ENCODE data around the gene CFAP91.
"Not testable (repeated sequence)": the region's sequence is repeated elsewhere in the genome, so short reads cannot be mapped to it uniquely, and the experiment has no call there.

Gene CFAP91

GRCh38 chr3:119676771-119677640 is 25.8 kb upstream of the CFAP91 start, which contains the start of gene COX17:
Gene COX17 (minus strand): TSS chr3:119677406. CDS start chr3:119677310, 96 bp downstream.
- DNase-seq (ENCODE audit: extremely low read depth in 1 of 2, low read depth in 1 of 2): peak; percentile 85 to 93

GRCh38 chr3:119677641-119677934 is 25.2 kb upstream of the CFAP91 start:
- DNase-seq (ENCODE audit: extremely low read depth in 1 of 2, low read depth in 1 of 2): no peak

- DNase-seq (ENCODE audit: extremely low read depth in 1 of 2, low read depth in 1 of 2): not testable (repeated sequence)
Measured at GRCh38 chr3:119678209-119678608, 24.6 kb upstream of the CFAP91 start.

DNA sequence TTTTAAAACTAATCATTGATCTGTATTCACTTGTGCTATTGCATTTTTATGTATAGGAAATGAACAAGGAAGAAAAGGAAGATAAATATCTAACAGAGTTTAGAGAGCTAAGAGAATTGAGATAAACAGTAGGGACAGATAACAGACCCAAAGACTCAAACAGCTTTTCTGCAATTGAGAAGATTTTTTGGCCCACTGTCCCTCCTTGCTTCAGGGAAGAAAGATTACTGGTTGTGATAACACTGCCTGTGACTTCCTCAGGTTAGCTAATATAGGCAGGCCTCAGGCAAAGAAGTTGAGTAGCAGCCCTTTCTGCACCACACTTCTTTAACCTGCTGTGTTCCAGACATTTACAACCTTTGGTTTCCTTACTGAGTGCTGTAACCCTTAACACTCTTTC is 22.9 kb upstream of the CFAP91 start:
- DNase-seq (ENCODE audit: extremely low read depth in 1 of 2, low read depth in 1 of 2): no peak

DNA sequence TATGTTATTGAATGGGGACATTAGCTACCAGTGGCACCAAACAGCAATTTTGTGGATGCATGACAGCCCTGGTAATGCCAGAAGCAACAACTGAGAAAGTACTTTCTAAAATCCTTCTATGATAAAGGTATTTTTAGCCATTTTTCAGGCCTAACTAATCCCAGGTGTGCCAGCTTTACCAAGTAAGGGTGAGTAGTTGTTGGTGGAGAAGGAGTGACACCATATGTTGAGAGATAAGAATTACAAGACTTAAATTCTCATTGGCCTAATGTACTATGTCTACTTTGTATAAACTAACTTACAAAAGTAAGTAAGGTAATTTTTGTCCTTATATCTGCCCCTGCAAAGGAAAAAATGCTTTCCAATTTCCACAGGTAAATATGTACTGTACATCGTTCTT is 21.5 kb upstream of the CFAP91 start:
- DNase-seq (ENCODE audit: extremely low read depth in 1 of 2, low read depth in 1 of 2): no peak

GRCh38 chr3:119683421-119683820 is 19.4 kb upstream of the CFAP91 start:
- no peak for DNase-seq (ENCODE audit: extremely low read depth in 1 of 2, low read depth in 1 of 2)

- no peak for DNase-seq (ENCODE audit: extremely low read depth in 1 of 2, low read depth in 1 of 2)
Measured at GRCh38 chr3:119690043-119690656, 12.7 kb upstream of the CFAP91 start.

DNA sequence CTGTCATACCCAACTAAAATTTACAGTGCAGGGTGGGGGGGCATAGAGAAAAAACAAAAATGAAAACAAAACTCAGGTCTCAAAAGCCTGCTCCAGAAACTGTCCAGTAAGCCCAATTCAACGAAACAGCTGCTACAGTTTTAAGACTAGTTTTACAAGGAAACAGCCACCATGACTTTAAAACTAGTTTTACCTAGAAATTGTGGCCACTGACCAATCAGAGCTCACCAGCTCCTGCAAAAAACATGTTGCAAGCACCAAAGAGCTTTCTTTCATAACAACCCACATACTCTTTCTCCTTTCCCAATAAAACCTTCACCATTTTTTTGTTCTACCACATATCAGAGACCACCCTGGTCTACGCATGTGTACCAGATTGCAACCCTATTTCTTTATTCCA is 7.3 kb upstream of the CFAP91 start:
- DNase-seq (ENCODE audit: extremely low read depth in 1 of 2, low read depth in 1 of 2): no peak

GRCh38 chr3:119697394-119697793 is 5.4 kb upstream of the CFAP91 start:
- DNase-seq (ENCODE audit: extremely low read depth in 1 of 2, low read depth in 1 of 2): no peak

GRCh38 chr3:119700269-119700919 is 2.4 kb upstream of the CFAP91 start:
- no peak for DNase-seq (ENCODE audit: extremely low read depth in 1 of 2, low read depth in 1 of 2)

GRCh38 chr3:119700920-119701734 is 1.7 kb upstream of the CFAP91 start:
- no peak for DNase-seq (ENCODE audit: extremely low read depth in 1 of 2, low read depth in 1 of 2)

DNA sequence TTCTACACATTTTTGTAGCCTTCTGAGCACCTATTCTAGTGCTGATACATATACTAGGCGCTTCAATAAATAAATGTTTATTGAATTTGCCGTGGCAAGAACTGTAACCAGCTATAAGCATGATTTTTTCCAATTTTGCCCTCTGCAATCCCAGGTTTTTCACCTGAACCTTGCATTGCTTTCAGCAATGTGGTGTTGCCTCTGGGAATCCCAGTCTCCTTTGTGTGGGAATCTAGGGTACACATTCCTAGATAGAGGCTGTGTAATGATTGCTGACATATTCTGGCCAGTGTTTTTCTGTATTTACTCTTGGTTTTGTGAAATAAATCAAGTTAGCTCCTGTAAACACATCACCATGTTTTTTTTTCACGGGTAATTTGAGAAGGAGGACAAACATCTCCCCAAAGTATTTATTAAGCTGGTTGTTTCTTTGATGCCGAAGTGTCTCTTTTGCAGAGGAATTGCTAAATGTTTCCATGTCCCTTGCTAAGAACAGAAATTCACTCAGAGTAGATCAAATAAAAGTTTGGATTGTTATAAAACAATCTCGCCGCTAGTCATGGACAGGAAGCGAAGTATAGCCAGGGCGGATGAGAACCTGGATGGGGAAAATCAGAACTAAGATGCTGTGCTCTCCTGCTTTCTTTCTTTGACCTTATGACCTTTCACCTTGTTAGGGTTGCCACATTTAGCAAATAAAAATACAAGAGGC is 1.2 kb downstream of the CFAP91 start:
- DNase-seq (ENCODE audit: extremely low read depth in 1 of 2, low read depth in 1 of 2): no peak

- no peak for DNase-seq (ENCODE audit: extremely low read depth in 1 of 2, low read depth in 1 of 2)
Measured at GRCh38 chr3:119715105-119715504, 12.3 kb downstream of the CFAP91 start.

DNA sequence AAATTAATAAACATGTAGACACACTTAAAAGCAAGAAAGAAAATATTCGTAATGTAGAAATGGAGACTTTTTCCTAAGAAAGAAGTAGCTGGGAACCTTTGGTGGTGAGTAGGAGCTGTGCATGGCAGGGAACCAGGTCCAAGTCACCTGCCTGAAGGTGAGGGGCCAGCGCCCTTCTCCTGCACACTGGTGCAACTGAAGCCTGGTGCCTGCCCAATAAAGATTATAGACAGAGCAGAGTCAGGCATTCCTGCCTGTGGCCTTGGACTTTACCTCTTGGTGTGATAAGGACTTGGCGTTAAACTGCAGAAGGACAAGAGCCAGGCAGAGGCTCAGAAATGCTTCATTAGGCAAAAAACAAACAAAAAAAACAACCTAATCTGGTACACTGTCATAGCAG is 14.2 kb downstream of the CFAP91 start:
- DNase-seq (ENCODE audit: extremely low read depth in 1 of 2, low read depth in 1 of 2): no peak

- DNase-seq (ENCODE audit: extremely low read depth in 1 of 2, low read depth in 1 of 2): no peak
Measured at GRCh38 chr3:119717520-119717919, 14.7 kb downstream of the CFAP91 start.

DNA sequence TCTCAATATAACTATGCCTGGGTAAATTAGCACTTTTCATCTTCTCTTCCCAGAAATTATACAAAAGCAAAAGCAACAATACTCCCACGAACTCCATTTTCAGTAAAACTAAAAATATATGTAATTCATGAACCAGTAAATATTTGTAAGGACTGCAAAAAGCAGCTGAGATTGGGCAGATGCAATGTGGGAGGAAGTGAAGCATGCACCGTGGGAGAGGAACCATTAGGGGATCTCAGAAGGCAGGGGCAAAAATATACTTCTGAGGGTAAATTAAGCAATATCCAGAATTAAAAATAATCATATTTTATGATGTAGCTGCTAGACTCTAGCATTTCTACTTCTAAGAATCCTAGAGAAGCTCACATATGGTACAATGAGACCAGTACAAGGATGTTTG is 20.2 kb downstream of the CFAP91 start:
- DNase-seq (ENCODE audit: extremely low read depth in 1 of 2, low read depth in 1 of 2): no peak

GRCh38 chr3:119726909-119727308 is 24.1 kb downstream of the CFAP91 start:
- no peak for DNase-seq (ENCODE audit: extremely low read depth in 1 of 2, low read depth in 1 of 2)

GRCh38 chr3:119729996-119730395 is 27.2 kb downstream of the CFAP91 start:
- DNase-seq (ENCODE audit: extremely low read depth in 1 of 2, low read depth in 1 of 2): no peak

DNA sequence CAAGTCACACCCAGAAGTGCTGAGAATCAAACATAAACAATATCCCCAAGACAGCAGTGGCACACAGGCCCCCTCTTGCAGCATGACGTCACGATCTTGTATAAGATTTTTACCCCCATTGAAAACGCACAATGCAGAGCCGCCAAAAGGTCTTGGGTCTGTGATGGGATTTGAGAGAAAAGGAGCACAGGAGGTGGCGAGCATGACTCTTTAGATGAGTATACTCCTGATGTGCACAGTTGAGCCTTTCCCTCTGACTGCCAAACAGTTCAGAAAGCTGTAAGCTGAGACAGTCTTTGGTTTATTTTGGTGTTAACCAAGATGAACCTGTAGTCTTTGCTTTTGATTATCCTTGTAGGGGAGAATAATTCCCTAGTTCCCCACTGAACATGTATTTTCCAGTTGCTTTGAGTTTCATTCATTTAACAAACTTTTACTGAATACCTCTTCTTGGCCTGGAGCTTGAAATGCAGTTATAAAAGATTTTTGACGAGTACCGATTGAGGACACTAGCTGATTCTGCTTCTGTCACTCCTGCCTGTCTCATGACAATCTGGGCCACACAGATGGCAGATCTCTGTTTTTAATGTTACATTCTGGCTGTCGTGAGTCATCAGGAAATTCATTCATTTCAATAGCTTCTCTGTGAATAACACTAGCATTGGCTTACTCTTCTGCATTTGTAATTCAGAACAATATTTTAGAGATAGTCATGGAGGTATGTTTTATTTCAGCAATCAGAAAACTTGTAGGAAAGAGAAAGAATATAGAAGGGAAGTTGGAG is 28.9 kb downstream of the CFAP91 start:
- DNase-seq (ENCODE audit: extremely low read depth in 1 of 2, low read depth in 1 of 2): no peak

- DNase-seq (ENCODE audit: extremely low read depth in 1 of 2, low read depth in 1 of 2): no peak
Measured at GRCh38 chr3:119733812-119734211, 31.0 kb downstream of the CFAP91 start.

All from stimulated activated CD8-positive, alpha-beta memory T cell treated with anti-CD3 and anti-CD28 coated beads, Interleukin-7, amount 100 ng/mL, for 48 hours (primary cell).